ENCODE measurements around the gene BNC1.

GRCh38 chr15:83300826-83301225, 16.4 kb upstream of the BNC1 start:
- TF ChIP-seq POLR2A (IDR thresholded peaks at IDR 0.05; ENCODE audit: extremely low read depth, insufficient read length) = no peak
- no peak for TF ChIP-seq CTCF (IDR thresholded peaks at IDR 0.05; ENCODE audit: low read depth, low read length)
- no peak for TF ChIP-seq MAX (IDR thresholded peaks at IDR 0.05; ENCODE audit: low read depth, low read length)

All from NB4 (cell line).